ENCODE measurements around the gene DNAJC5. TPM values are rescaled to one million over a fixed set of nuclear protein-coding genes. Genes with fewer than 3 reads are reported as not detected.

The DNAJC5 gene
- total and polyA plus RNA-seq, 9 of the 15 experiments (the other 6 are each of a cell fraction or from before 2014, with no cell fraction given): 0.95 to 42.8 (median 23.4) TPM

DNA sequence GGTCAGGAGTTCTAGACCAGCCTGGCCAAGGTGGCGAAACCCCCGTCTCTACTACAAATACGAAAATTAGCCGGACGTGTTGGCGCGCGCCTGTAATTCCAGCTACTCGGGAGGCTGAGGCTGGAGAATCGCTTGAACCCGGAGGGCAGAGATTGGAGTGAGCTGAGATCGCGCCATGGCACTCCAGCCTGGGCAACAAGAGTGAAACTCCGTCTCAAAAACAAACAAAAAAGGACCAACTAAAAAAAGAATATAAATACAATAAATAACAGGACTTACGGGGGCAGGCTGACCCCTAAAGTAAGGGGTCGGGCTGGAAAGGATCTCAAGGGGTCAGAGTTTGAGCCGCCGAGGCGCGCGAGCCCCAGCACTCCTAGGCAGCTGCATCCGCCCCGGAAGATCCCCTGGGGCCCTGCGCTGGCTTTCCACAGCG is 30.4 kb upstream of the DNAJC5 start (continued):
- TF ChIP-seq, protein P1, sequence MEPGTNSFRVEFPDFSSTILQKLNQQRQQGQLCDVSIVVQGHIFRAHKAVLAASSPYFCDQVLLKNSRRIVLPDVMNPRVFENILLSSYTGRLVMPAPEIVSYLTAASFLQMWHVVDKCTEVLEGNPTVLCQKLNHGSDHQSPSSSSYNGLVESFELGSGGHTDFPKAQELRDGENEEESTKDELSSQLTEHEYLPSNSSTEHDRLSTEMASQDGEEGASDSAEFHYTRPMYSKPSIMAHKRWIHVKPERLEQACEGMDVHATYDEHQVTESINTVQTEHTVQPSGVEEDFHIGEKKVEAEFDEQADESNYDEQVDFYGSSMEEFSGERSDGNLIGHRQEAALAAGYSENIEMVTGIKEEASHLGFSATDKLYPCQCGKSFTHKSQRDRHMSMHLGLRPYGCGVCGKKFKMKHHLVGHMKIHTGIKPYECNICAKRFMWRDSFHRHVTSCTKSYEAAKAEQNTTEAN (CRISPR knock-in tag; IDR thresholded peaks at IDR 0.05): 0 out of 2 replicates have a peak, but pooled peaks have one; percentile 32
- no peak for TF ChIP-seq ZNF41 (CRISPR knock-in tag; conservative IDR thresholded peaks at IDR 0.05)
- no peak for TF ChIP-seq SAFB (IDR thresholded peaks at IDR 0.05; ENCODE audit: borderline replicate concordance, low read depth, low read length)
- TF ChIP-seq SMARCB1 (IDR thresholded peaks at IDR 0.05; ENCODE audit: insufficient read length, low read depth): no peak
- TF ChIP-seq KDM1A (IDR thresholded peaks at IDR 0.05): 0 out of 4 replicates have a peak, but pooled peaks of 1 of the 2 experiments have one; percentile 54
- TF ChIP-seq, protein P2, sequence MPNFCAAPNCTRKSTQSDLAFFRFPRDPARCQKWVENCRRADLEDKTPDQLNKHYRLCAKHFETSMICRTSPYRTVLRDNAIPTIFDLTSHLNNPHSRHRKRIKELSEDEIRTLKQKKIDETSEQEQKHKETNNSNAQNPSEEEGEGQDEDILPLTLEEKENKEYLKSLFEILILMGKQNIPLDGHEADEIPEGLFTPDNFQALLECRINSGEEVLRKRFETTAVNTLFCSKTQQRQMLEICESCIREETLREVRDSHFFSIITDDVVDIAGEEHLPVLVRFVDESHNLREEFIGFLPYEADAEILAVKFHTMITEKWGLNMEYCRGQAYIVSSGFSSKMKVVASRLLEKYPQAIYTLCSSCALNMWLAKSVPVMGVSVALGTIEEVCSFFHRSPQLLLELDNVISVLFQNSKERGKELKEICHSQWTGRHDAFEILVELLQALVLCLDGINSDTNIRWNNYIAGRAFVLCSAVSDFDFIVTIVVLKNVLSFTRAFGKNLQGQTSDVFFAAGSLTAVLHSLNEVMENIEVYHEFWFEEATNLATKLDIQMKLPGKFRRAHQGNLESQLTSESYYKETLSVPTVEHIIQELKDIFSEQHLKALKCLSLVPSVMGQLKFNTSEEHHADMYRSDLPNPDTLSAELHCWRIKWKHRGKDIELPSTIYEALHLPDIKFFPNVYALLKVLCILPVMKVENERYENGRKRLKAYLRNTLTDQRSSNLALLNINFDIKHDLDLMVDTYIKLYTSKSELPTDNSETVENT (CRISPR knock-in tag; IDR thresholded peaks at IDR 0.05): no peak
- TF ChIP-seq, protein P3, sequence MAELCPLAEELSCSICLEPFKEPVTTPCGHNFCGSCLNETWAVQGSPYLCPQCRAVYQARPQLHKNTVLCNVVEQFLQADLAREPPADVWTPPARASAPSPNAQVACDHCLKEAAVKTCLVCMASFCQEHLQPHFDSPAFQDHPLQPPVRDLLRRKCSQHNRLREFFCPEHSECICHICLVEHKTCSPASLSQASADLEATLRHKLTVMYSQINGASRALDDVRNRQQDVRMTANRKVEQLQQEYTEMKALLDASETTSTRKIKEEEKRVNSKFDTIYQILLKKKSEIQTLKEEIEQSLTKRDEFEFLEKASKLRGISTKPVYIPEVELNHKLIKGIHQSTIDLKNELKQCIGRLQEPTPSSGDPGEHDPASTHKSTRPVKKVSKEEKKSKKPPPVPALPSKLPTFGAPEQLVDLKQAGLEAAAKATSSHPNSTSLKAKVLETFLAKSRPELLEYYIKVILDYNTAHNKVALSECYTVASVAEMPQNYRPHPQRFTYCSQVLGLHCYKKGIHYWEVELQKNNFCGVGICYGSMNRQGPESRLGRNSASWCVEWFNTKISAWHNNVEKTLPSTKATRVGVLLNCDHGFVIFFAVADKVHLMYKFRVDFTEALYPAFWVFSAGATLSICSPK (IDR thresholded peaks at IDR 0.05; ENCODE audit: borderline replicate concordance): peak; percentile 94
- TF ChIP-seq PHF8 (IDR thresholded peaks at IDR 0.05; ENCODE audit: borderline replicate concordance, low read length): peak; percentile 59; the same call in 1 of the 2 replicates
- TF ChIP-seq, protein P4, sequence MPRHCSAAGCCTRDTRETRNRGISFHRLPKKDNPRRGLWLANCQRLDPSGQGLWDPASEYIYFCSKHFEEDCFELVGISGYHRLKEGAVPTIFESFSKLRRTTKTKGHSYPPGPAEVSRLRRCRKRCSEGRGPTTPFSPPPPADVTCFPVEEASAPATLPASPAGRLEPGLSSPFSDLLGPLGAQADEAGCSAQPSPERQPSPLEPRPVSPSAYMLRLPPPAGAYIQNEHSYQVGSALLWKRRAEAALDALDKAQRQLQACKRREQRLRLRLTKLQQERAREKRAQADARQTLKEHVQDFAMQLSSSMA (CRISPR knock-in tag; IDR thresholded peaks at IDR 0.05): no peak
- TF ChIP-seq ZNF436 (CRISPR knock-in tag; IDR thresholded peaks at IDR 0.05): no peak
- TF ChIP-seq ZBTB17 (CRISPR knock-in tag; IDR thresholded peaks at IDR 0.05): no peak
- TF ChIP-seq, protein P5, sequence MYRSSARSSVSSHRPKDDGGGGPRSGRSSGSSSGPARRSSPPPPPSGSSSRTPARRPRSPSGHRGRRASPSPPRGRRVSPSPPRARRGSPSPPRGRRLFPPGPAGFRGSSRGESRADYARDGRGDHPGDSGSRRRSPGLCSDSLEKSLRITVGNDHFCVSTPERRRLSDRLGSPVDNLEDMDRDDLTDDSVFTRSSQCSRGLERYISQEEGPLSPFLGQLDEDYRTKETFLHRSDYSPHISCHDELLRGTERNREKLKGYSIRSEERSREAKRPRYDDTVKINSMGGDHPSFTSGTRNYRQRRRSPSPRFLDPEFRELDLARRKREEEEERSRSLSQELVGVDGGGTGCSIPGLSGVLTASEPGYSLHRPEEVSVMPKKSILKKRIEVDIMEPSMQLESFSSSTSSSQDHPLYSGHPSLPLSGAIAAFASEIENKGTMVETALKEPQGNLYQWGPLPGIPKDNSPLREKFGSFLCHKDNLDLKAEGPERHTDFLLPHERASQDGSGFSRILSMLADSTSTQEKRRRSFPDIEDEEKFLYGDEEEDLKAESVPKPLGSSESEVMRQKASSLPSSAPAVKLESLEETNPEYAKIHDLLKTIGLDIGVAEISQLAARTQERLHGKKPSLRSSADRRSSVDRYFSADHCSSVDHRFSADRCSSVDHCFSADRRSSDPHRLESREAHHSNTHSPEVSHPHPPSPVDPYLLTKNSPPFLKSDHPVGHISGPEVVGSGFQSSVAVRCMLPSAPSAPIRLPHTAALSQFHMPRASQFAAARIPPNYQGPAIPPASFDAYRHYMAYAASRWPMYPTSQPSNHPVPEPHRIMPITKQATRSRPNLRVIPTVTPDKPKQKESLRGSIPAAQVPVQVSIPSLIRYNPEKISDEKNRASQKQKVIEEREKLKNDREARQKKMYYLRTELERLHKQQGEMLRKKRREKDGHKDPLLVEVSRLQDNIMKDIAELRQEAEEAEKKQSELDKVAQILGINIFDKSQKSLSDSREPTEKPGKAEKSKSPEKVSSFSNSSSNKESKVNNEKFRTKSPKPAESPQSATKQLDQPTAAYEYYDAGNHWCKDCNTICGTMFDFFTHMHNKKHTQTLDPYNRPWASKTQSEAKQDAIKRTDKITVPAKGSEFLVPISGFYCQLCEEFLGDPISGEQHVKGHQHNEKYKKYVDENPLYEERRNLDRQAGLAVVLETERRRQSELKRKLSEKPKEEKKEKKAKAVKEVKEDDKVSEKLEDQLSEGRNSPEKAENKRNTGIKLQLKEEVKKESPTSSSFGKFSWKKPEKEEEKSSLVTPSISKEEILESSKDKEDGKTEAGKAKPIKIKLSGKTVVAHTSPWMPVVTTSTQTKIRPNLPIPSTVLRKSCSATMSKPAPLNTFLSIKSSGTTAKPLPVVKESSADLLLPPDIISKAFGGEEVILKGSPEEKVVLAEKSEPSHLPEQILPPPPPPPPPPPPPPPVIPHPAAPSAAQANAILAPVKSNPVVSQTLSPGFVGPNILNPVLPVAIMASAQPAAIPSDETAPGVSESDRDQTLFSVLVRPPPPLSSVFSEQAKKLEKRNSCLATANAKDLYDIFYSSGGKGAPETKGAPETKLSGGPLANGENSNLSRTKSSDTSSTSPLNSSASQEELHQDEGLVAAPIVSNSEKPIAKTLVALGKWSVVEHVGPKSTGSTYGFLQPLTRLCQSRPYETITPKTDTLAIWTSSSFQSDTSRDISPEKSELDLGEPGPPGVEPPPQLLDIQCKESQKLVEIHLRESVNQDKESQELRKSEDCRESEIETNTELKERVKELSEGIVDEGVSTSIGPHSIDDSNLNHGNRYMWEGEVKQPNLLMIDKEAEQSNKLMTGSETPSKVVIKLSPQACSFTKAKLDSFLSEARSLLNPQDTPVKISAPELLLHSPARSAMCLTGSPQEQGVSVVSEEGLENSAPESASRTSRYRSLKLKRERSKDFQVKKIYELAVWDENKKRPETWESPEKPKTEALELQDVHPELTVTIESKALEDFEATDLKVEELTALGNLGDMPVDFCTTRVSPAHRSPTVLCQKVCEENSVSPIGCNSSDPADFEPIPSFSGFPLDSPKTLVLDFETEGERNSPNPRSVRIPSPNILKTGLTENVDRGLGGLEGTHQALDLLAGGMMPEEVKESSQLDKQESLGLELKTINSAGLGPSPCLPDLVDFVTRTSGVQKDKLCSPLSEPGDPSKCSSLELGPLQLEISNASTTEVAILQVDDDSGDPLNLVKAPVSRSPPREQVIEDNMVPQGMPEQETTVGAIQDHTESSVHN (IDR thresholded peaks at IDR 0.05; ENCODE audit: borderline replicate concordance in 1 of 2, low read depth in 1 of 2): no peak
